ENCODE results near the gene ADARB1. TPM values are rescaled to one million over a fixed set of nuclear protein-coding genes. Genes with fewer than 3 reads are reported as not detected.
A peak's percentile ranks its signal among the peaks of the same experiment; 100 is the strongest.

The ADARB1 gene
- total RNA-seq, 3 donors from 2014 or later (not counting 1 experiment from before 2014, with no cell fraction given), result 20.7 to 28.0 (median 26.6) TPM

DNA sequence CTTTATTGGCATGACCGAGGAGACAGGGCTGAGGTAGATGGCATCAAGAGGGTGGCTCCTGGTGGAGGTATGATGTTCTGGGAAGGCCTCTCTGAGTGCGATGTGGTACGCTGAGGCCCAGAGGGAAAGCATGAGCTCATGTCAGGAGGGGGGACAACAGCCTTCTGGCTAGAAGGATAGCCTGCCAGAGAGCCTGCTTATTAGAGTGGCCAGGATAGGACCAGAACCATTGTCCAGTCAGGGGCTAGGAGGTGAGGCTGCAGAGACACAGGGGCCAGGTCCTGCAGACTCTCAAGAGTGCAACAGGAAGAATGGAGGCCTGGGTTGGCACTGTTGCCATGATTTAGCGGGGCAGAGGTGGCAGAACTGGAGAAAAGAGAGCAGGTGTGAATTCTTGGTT is 7.3 kb downstream of the ADARB1 start:
- Histone ChIP-seq H3K4me1 (ENCODE audit: control insufficient read depth, insufficient read depth, low read length) (peaks cover 70% of the 10 kb centered on the region), H3K27me3 (ENCODE audit: control insufficient read depth, insufficient read depth, low read length) (no peaks in the 10 kb centered on the region), H3K27ac (ENCODE audit: low read length) (no peak overlapping the region), H3K36me3 (ENCODE audit: control insufficient read depth, insufficient read depth, low read length) (peaks cover 5% of the 10 kb centered on the region), H3K4me3 (ENCODE audit: low read length) (no peak overlapping the region), H3K9me3 (ENCODE audit: control insufficient read depth, insufficient read depth, low read length) (no peaks in the 10 kb centered on the region)
- TF ChIP-seq, protein P1, sequence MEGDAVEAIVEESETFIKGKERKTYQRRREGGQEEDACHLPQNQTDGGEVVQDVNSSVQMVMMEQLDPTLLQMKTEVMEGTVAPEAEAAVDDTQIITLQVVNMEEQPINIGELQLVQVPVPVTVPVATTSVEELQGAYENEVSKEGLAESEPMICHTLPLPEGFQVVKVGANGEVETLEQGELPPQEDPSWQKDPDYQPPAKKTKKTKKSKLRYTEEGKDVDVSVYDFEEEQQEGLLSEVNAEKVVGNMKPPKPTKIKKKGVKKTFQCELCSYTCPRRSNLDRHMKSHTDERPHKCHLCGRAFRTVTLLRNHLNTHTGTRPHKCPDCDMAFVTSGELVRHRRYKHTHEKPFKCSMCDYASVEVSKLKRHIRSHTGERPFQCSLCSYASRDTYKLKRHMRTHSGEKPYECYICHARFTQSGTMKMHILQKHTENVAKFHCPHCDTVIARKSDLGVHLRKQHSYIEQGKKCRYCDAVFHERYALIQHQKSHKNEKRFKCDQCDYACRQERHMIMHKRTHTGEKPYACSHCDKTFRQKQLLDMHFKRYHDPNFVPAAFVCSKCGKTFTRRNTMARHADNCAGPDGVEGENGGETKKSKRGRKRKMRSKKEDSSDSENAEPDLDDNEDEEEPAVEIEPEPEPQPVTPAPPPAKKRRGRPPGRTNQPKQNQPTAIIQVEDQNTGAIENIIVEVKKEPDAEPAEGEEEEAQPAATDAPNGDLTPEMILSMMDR (IDR thresholded peaks at IDR 0.05), result no peak
- H3K27me3 Mint-ChIP-seq (ENCODE audit: low read depth in 2 of 2), result no peaks in the 10 kb centered on the region
- H3K4me1 Mint-ChIP-seq, result peaks cover 66 to 77% of the 10 kb centered on the region in 2 donors
- intact Hi-C loops (cut with micrococcal nuclease), result no loop called here
- DNase-seq (no peak), ATAC-seq (no peak)
- WGBS (ENCODE audit: insufficient coverage), result 99% methylated on average over 4 of the region's 4 CpGs
- H3K27ac Mint-ChIP-seq, result peak overlapping the region in 1 of 2 donors; percentile 24
- peak overlapping the region; percentile 13 for H3K4me3 Mint-ChIP-seq
- H3K9me3 Mint-ChIP-seq, result no peaks in the 10 kb centered on the region
- H3K36me3 Mint-ChIP-seq, result no peaks in the 10 kb centered on the region

DNA sequence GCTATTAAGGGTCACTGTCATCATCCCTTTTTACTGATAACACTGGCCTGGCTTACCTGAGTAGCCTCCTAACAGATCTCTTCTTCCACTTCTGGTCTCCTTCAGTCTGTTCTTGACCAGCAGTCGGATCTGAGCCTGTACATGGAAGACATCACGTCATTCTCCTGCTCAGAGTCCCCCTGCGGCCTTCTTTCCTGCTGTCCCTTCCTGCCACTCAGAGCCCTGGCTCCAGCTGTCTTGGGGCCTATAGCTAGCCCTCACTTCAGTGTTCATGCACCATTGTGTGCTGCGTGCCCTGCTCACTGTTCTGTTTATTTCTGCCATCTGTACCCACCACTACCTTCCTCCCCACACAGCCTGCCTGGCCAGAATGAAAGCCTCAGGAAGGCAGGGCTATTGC is 8.4 kb downstream of the ADARB1 start:
- no peaks in the 10 kb centered on the region for H3K27me3 ChIP-seq (ENCODE audit: control insufficient read depth, insufficient read depth, low read length)
- TF ChIP-seq, protein P1 (IDR thresholded peaks at IDR 0.05), result no peak
- no peaks in the 10 kb centered on the region for H3K36me3 Mint-ChIP-seq
- H3K4me3 ChIP-seq (ENCODE audit: low read length), result no peak overlapping the region
- peaks cover 75% of the 10 kb centered on the region for H3K4me1 ChIP-seq (ENCODE audit: control insufficient read depth, insufficient read depth, low read length)
- peaks cover 5% of the 10 kb centered on the region for H3K36me3 ChIP-seq (ENCODE audit: control insufficient read depth, insufficient read depth, low read length)
- peaks cover 76 to 87% of the 10 kb centered on the region in 2 donors for H3K4me1 Mint-ChIP-seq
- H3K4me3 Mint-ChIP-seq, result no peak overlapping the region
- H3K27me3 Mint-ChIP-seq (ENCODE audit: low read depth in 2 of 2), result no peaks in the 10 kb centered on the region
- no peak for ATAC-seq
- H3K9me3 ChIP-seq (ENCODE audit: control insufficient read depth, insufficient read depth, low read length), result no peaks in the 10 kb centered on the region
- no peak overlapping the region for H3K27ac ChIP-seq (ENCODE audit: low read length)
- no peaks in the 10 kb centered on the region for H3K9me3 Mint-ChIP-seq
- no peak overlapping the region for H3K27ac Mint-ChIP-seq
- intact Hi-C loops (cut with micrococcal nuclease), result no loop called here
- WGBS (ENCODE audit: insufficient coverage), result 89% methylated on average over 4 of the region's 4 CpGs
- no peak for DNase-seq

DNA sequence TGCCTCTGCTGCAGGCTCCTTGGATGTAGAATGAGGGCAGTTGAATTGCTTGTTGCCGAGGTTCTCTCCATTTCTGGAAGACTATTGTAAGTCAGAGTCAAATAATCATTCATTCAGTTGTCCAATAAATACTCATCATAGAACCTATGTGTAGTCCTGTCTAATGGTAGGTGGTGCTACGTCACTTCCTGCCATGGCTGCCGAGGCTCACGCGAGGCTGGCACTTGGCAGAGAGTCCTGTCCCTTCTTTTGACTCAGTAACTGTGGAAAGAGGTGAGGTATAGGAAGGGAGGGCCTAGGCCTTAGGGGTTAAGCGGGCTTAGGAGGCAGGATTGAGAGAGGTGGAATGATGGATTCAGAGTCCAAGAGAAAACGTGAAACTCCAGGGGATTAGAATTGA is 9.7 kb downstream of the ADARB1 start:
- peaks cover 71 to 80% of the 10 kb centered on the region in 2 donors for H3K4me1 Mint-ChIP-seq
- intact Hi-C loops (cut with micrococcal nuclease), result no loop called here
- no peak overlapping the region for H3K4me3 ChIP-seq (ENCODE audit: low read length)
- TF ChIP-seq, protein P1 (IDR thresholded peaks at IDR 0.05), result no peak
- H3K4me1 ChIP-seq (ENCODE audit: control insufficient read depth, insufficient read depth, low read length), result peaks cover 73% of the 10 kb centered on the region
- DNase-seq (peak in 1 of 2 donors; percentile 43), ATAC-seq (no peak)
- no peaks in the 10 kb centered on the region for H3K36me3 Mint-ChIP-seq
- H3K9me3 Mint-ChIP-seq, result no peaks in the 10 kb centered on the region
- no peaks in the 10 kb centered on the region for H3K9me3 ChIP-seq (ENCODE audit: control insufficient read depth, insufficient read depth, low read length)
- H3K27me3 Mint-ChIP-seq (ENCODE audit: low read depth in 2 of 2), result no peaks in the 10 kb centered on the region
- H3K4me3 Mint-ChIP-seq, result no peak overlapping the region
- no peak overlapping the region for H3K27ac ChIP-seq (ENCODE audit: low read length)
- H3K27ac Mint-ChIP-seq, result no peak overlapping the region
- 78% methylated on average over 6 of the region's 7 CpGs for WGBS (ENCODE audit: insufficient coverage)
- H3K36me3 ChIP-seq (ENCODE audit: control insufficient read depth, insufficient read depth, low read length), result peaks cover 5% of the 10 kb centered on the region
- H3K27me3 ChIP-seq (ENCODE audit: control insufficient read depth, insufficient read depth, low read length), result no peaks in the 10 kb centered on the region

DNA sequence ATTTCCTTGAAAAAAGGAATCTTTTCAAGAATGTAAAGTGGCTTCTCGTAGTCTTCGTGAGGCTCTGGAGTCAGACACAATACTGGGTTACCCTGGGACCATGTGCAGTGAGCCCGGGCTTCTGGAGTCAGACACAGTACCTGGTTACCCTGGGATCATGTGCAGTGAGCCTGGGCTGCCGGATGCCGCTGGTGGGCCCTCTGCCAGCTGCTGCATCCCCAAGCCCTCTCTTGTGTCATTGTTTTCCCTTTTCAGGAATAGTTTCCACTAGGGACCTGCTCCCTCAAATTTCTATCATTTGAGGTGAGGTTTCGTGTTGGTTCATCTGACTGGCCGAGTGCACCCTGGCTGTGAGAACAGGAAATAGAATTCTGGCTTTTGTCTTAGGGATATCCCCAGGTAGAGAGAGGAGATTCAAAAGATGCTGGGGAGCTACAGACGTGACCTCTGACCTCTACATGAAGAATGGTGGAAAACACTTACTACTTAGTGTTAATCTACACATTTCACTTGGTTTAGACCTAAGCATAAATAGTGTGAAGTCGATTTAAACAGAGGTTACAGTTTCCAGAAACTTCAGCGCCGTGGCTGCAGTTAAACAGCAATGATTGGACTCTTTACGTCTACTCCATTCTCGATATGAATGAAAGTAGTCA is 10.6 kb downstream of the ADARB1 start:
- no peak overlapping the region for H3K27ac ChIP-seq (ENCODE audit: low read length)
- DNase-seq (no peak), ATAC-seq (no peak)
- H3K4me1 Mint-ChIP-seq, result peaks cover 62 to 71% of the 10 kb centered on the region in 2 donors
- H3K27me3 ChIP-seq (ENCODE audit: control insufficient read depth, insufficient read depth, low read length), result no peaks in the 10 kb centered on the region
- no peak overlapping the region for H3K4me3 ChIP-seq (ENCODE audit: low read length)
- intact Hi-C loops (cut with micrococcal nuclease), result no loop called here
- 89% methylated on average over 12 of the region's 13 CpGs for WGBS (ENCODE audit: insufficient coverage)
- H3K9me3 ChIP-seq (ENCODE audit: control insufficient read depth, insufficient read depth, low read length), result no peaks in the 10 kb centered on the region
- H3K36me3 Mint-ChIP-seq, result no peaks in the 10 kb centered on the region
- peak overlapping the region; percentile 35 for H3K4me3 Mint-ChIP-seq
- H3K4me1 ChIP-seq (ENCODE audit: control insufficient read depth, insufficient read depth, low read length), result peaks cover 64% of the 10 kb centered on the region
- TF ChIP-seq, protein P1 (IDR thresholded peaks at IDR 0.05), result no peak
- no peak overlapping the region for H3K27ac Mint-ChIP-seq
- H3K9me3 Mint-ChIP-seq, result no peaks in the 10 kb centered on the region
- no peaks in the 10 kb centered on the region for H3K27me3 Mint-ChIP-seq (ENCODE audit: low read depth in 2 of 2)
- peaks cover 5% of the 10 kb centered on the region for H3K36me3 ChIP-seq (ENCODE audit: control insufficient read depth, insufficient read depth, low read length)
